Hematopoietic multipotent progenitor cell treated with erythropoietin and hydrocortisone succinate and interleukin-3 and kit ligand, for 6 days (in vitro differentiated cells): ENCODE data around the gene TMEM161A.

ENCODE experiments used
- DNase-seq: peaks from one replicate; pipeline ENCODE4 v3.0.0-alpha.2; 2015

Gene TMEM161A

DNA sequence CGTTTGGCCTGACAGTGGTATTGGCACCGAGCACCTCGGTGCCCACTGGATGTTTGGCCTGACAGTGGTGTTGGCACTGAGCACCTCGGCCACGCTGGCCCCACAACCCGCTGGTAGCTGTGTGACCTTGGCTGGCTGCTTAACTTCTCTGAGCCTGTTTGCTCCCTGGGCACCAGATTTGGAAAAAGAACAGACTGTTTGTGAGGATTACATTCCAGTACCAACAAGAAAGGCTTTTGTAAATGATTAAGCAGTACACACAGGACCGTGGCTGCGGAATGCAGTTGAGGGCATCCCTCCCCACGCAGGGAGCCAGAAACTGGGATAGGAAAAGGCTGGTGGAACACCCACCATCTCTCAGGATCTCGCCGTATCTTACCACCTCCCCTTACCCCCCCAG is 42.6 kb downstream of the TMEM161A start:
- DNase-seq = no peak

DNA sequence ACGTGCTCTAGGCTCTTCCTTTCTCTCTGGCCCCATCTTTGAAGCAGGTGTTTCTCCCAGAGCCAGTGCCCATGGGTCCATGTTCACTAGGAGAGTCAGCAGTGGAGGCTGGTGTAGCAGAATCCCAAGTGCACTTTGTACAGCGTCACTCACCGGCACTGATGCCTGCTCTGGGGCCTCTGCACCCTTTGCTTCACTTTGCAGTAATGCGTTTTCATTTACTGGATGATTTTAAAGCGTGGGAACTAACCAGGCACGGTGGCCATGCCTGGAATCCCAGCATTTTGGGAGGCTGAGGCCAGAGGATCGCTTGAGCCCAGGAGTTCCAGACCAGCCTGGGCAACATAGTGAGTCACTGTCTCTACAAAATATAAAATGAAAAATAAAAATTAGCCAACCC is 43.8 kb downstream of the TMEM161A start:
- DNase-seq = no peak

DNA sequence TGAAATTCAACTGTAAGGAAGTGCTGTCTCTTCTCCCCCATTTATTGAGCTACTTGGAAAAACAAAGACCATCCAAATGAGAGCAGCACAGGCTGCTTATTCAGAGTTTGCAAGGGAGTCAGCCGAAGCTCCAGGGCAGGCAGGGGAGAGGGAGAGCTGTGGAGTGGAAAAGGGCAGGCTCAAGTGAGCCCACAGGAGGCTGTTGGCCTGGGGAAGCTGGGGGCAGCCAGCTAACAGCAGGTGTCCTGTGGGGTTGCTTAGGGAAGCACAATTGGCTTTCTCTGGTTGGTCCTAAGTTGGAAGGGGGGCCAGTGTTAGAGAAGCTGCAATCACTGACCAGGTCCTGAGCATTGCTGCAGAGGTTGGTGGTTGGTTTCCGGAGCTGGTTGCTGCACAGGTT is 50.6 kb downstream of the TMEM161A start:
- DNase-seq = no peak

DNA sequence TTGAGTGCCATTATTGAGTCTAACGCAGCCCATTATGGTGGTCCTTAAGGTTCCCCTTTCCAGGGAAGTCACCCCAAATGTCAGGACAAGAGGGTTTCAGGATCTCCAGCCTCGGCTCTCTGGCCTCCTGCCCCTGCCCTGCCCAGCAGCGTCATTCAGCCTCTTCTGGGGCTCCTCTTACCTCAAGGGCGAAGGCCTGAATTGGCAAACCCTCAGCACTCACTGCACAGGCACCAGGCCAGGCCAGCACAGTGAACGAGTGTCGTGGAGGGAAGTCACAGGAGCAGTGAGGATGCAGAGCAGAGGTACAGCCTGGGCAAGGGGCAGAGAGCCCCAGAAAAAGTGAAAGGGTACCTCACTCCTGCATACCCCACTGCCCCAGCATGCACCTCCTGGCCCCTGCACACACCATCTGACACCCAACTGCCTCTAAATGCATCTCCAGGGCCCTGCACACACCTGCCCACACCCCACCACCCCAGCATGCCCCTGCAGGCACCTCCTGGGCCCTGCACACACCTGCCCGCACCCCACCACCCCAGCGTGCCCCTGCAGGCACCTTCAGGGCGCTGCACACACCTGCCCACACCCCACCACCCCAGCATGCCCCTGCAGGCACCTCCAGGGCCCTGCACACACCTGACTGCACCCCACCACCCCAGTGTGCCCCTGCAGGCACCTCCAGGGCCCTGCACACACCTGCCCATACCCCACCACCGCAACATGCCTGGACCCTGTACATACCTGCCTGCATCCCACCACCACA is 54.7 kb downstream of the TMEM161A start:
- DNase-seq = no peak

DNA sequence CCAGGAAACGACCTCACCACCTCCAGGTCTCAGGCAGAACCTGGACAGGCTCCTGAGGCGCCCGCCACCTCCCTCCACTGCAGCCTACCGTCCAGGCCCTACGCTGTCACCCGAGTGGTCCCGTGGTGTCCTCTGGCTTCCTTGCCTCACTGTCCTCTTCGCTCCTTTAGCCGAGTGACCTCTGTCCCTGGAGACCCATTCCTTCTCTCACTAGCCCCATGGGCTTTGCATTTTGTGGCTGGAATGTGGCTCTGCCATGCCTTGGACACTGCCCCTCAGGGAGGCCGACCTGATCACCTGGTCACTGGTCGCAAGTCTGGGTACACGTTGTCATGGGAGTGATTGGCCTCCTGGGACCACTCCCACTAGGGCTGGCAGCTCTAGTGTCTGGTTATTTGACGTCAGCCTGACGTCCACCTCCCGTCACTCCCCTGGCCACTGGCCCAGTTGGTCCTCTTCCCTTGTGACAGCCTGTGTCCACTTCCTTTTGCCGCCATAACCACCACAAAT is 56.6 kb downstream of the TMEM161A start:
- DNase-seq = no peak

DNA sequence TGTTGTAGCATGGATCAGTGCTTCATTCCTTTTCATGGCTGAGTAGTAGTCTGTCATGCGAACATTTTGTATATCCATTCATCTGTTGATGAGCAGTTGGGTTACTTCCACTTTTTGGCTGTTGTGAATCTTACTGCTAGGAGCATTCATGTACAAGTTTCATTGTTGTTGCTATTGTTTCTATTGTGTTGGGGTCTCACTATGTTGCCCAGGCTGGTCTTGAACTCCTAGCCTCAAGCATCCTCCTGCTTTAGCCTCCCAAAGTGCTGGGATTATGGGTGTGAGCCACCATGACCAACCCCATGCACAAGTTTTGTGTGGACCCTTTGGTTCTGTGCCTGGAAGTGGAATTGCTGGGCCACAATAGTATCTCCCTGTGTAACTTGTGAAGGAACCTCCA is 58.7 kb downstream of the TMEM161A start:
- DNase-seq = no peak

DNA sequence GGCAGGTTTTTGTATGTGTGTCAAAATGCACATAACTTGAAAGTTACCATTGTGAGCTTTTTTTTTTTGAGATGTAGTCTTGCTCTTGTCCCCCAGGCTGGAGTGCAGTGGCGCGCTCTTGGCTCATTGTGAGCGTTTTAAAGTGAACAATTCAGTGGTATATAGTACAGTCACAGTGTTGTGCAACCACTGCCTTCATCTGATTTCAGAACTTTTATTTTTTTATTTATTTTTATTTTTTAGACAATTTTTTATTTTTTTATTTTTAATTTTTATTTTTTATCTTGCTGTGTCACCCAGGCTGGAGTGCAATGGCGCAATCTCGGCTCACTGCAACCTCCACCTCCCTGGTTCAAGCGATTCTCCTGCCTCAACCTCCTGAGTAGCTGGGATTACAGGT is 59.5 kb downstream of the TMEM161A start:
- DNase-seq = no peak

DNA sequence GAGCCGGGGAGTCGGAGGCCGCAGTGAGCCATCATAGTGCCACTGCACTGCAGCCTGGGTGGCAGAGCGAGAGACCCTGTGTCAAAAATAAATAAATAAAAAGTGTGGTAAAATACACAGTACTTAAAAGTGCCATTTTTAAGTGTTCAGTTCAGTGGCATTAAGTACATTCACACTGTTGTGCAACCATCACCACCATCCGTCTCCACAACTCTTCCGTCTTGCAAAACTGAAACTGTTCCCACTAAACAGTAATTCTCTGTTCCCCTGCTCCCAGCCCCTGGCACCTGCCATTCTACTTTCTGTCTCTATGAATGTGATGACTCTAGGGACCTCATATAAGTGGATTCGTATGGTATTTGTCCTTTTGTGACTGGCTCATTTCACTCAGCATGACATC is 61.2 kb downstream of the TMEM161A start:
- DNase-seq = no peak

DNA sequence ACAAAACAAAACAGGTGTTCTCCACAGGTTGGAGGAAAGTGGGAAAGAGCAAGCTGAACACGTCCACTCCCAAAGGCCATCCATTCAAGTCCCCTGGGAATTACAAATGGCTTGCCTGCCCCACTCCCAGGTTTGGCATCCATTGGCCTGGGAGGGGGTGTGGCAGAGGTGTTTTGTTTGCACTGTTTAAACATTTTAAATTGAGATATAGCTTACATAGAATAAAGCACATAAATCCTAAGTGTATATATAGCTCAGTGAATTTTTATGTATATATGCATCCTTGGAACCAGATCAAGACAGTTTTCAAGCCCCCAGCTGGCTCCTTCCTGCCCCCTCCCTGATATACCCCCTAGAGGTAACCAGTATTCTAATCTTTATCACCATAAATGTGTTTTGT is 61.8 kb downstream of the TMEM161A start:
- no peak for DNase-seq

DNA sequence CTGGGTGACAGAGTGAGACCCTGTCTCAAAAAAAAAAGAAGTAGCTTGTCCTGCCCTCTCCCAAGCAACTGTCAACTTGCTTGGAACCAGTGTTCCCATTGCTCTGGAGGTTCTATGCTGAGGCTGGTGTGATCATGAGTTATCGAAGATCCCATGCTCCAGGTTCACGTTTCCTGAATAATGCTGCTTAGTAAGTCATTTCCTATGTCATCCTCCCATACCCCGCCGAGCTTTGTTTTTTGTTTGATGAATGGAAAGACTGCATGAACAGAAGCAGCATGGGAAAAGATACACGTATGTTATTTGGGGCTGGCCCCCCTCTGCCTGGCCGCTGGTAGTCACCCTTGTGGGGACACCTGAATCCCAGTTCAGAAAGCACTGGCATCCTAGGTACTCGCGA is 63.2 kb downstream of the TMEM161A start:
- DNase-seq = no peak

DNA sequence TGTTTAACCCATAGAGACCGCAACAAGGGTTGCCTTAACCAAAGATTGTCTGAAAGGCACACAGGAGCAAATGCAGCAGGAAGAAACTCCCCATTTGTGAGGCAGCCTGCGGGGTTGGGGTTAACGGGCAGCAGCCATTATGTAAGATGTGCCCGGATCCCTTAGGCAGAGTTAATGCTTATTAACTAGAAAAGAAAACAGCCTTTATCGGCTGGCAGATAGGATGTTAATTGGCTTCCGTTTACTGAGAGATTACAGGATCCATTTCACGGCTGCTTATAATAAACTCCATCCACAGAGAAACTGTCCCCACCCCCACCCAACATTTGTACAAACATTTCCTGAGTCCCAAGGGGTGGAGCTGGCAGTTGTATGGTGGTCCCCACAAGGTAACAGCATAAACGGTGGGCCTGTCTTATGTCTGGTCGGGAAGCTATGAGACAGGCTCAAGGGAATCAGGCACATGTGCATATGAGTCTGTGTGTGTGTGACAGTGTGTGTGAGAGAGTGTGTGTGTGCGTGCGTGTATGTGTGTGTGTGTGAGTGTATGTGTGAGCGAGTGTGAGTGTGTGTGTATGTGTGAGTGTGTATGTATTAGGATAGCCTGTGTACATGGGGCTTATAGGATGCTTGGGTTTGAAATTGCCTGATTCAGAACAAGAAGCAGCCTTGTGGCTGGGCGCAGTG is 63.9 kb downstream of the TMEM161A start:
- DNase-seq = no peak

DNA sequence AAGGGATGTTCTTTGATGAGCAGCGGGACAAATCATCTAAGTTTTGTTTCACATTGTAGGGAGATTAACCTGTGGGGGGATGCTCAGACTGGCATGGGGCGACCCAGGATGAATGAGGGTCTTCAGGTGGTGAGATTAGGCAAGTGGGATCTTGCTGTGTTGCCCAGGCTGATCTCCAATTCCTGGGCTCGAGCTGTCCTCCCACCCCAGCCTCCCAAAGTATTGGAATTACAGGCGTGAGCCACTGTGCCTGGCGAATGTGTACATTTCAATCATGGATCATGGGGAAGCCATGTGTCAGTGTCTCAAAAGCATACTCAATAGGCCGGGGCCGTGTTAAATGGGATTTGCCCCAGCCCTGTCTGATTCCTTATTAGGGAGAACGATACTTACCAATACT is 66.4 kb downstream of the TMEM161A start:
- DNase-seq = no peak
